ENCODE data around the gene CCDC85A.

DNA sequence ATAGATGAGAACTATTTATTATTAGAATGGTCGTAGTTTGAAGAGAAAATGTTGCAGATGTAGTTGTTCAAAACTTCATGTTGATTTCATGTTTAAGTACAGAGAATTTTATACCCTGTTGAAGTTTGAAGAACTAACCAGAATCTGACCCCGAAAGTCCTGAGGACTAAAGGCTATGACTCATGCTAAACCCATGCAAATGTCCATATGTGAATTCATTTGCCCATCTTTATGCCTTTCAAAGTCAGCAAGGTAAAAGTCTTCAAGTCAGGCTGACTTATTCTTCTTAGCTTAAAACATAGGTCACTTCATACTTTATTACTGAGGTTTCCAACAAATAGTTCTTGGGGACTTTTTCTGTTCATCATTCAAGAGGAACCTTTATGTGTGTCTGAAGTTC is 185.5 kb downstream of the CCDC85A start:
- TF ChIP-seq, protein P1, sequence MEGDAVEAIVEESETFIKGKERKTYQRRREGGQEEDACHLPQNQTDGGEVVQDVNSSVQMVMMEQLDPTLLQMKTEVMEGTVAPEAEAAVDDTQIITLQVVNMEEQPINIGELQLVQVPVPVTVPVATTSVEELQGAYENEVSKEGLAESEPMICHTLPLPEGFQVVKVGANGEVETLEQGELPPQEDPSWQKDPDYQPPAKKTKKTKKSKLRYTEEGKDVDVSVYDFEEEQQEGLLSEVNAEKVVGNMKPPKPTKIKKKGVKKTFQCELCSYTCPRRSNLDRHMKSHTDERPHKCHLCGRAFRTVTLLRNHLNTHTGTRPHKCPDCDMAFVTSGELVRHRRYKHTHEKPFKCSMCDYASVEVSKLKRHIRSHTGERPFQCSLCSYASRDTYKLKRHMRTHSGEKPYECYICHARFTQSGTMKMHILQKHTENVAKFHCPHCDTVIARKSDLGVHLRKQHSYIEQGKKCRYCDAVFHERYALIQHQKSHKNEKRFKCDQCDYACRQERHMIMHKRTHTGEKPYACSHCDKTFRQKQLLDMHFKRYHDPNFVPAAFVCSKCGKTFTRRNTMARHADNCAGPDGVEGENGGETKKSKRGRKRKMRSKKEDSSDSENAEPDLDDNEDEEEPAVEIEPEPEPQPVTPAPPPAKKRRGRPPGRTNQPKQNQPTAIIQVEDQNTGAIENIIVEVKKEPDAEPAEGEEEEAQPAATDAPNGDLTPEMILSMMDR (conservative IDR thresholded peaks at IDR 0.05; ENCODE audit: low read length) = no peak
- no peak for TF ChIP-seq EZH2phosphoT487 (IDR thresholded peaks at IDR 0.05; ENCODE audit: borderline replicate concordance)
